ENCODE results near the gene PLCE1. TPM values are rescaled to one million over a fixed set of nuclear protein-coding genes. Genes with fewer than 3 reads are reported as not detected.

PLCE1 gene
- total and polyA plus RNA-seq, 2 of the 8 experiments (the other 6 are each of a cell fraction or from before 2014, with no cell fraction given), result 0.05 to 0.06 TPM

DNA sequence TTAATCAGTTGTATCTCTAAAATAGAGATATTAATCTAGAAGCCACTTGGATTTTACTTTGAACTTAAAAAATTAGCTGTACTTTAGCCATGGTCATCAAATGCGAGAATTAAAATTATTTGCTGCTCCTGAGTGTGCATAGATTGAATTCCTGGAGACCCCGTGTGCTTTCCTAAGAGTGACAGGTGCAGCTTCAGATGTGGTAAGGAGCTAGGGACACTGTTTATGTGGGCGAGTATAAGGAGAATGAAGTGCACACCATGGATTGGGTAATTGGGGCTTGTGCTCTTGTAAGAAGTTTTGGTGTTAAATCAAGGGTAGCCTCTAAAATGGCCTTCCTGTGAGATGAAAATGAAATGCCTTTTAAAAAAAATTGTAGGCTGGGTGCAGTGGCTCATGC lies 9.8 kb downstream of the PLCE1 start:
- H2BK12ac ChIP-seq (ENCODE audit: low read depth, low read length), result no peak overlapping the region
- H3K4me1 ChIP-seq (replicated peaks in 1 of 4; ENCODE audit: control insufficient read depth in 3 of 4, insufficient read depth in 4 of 4, low read length in 3 of 4), result peaks cover 0 to 4% (median 0%) of the 10 kb centered on the region in 4 experiments; a peak in 2 of 7 replicates
- WGBS, 2 experiments (ENCODE audit: extremely low coverage in 1 of 2, insufficient coverage in 1 of 2, insufficient read length in 1 of 2, insufficient replicate concordance in 2 of 2, low coverage in 1 of 2, low lambda C conversion rate in 2 of 2, missing lambda C conversion rate in 1 of 2), result 90% methylated on average over 3 of the region's 3 CpGs; no CpG with 5 or more reads in 1 of the 2 experiments
- H4K8ac ChIP-seq (ENCODE audit: extremely low read depth, insufficient read depth, low read length), result no peak overlapping the region
- H3K36me3 ChIP-seq (ENCODE audit: control insufficient read depth in 2 of 4, insufficient read depth in 4 of 4, low read length in 3 of 4), result no peaks in the 10 kb centered on the region
- H3K56ac ChIP-seq (replicated peaks; ENCODE audit: insufficient read length, low read depth, low read length), result no peak overlapping the region
- no peak overlapping the region for H4K5ac ChIP-seq (ENCODE audit: insufficient read length, low read depth, low read length)
- no peak overlapping the region for H2BK20ac ChIP-seq (ENCODE audit: low read length)
- ChIA-PET CTCF (ENCODE audit: partially characterized antibody) (interaction anchor here (0.9 to 1.3 kb wide), 2 partner anchors 26 to 67 kb away, joined by 3 read pairs; no protein-coding TSS in a partner anchor), POLR2A (ENCODE audit: partially characterized antibody) (no interaction called here)
- no peak overlapping the region for H3K9ac ChIP-seq (replicated peaks in 1 of 4; ENCODE audit: extremely low read depth in 1 of 4, low read depth in 3 of 4, low read length in 3 of 4)
- no peak overlapping the region for H4K91ac ChIP-seq (replicated peaks; ENCODE audit: insufficient read length, low read length)
- peaks cover 2% of the 10 kb centered on the region; the same call in 1 of the 2 replicates for H3K23me2 ChIP-seq (ENCODE audit: low read depth, low read length)
- H3K4ac ChIP-seq (replicated peaks; ENCODE audit: insufficient read length, low read depth, low read length), result no peak overlapping the region
- H3K9me3 ChIP-seq (ENCODE audit: insufficient read depth in 2 of 2, low read depth in 1 of 2, low read length in 1 of 2), result no peaks in the 10 kb centered on the region
- no peaks in the 10 kb centered on the region for H3K27me3 ChIP-seq (replicated peaks in 1 of 4; ENCODE audit: control insufficient read depth in 3 of 4, extremely low read depth in 1 of 4, insufficient read depth in 3 of 4, low read length in 3 of 4)
- TF ChIP-seq, protein P1, sequence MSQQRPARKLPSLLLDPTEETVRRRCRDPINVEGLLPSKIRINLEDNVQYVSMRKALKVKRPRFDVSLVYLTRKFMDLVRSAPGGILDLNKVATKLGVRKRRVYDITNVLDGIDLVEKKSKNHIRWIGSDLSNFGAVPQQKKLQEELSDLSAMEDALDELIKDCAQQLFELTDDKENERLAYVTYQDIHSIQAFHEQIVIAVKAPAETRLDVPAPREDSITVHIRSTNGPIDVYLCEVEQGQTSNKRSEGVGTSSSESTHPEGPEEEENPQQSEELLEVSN (IDR thresholded peaks at IDR 0.05), result no peak
- TF ChIP-seq SP4 (IDR thresholded peaks at IDR 0.05; ENCODE audit: low read length), result no peak
- TF ChIP-seq SUZ12 (IDR thresholded peaks at IDR 0.05; ENCODE audit: low read length), result no peak
- TF ChIP-seq RXRA (IDR thresholded peaks at IDR 0.05; ENCODE audit: insufficient read depth, low read depth, low read length), result no peak
- TF ChIP-seq RBBP5 (IDR thresholded peaks at IDR 0.05; ENCODE audit: borderline replicate concordance, low read depth, low read length), result no peak
- TF ChIP-seq KDM4A (IDR thresholded peaks at IDR 0.05; ENCODE audit: low read depth, low read length, severe bottlenecking), result no peak
- TF ChIP-seq EZH2 (IDR thresholded peaks at IDR 0.05; ENCODE audit: low read depth, low read length, severe bottlenecking), result no peak
- no peak for TF ChIP-seq CTCF (IDR thresholded peaks at IDR 0.05; ENCODE audit: control extremely low read depth in 1 of 3, insufficient read depth in 1 of 3, low read depth in 1 of 3, low read length in 3 of 3)
- no peak for TF ChIP-seq JUND (IDR thresholded peaks at IDR 0.05; ENCODE audit: low read length)
- H3K18ac ChIP-seq (ENCODE audit: extremely low read depth, low read length), result no peak overlapping the region
- no peak overlapping the region for H3K4me2 ChIP-seq (ENCODE audit: insufficient read depth in 1 of 2, low read depth in 2 of 2, low read length in 2 of 2)
- no peaks in the 10 kb centered on the region for H3K79me1 ChIP-seq (ENCODE audit: low read depth, low read length)
- no peak overlapping the region for H3K27ac ChIP-seq (ENCODE audit: low read depth, low read length)
- DNase-seq (ENCODE audit: low read depth in 1 of 2, low spot score in 2 of 2) (no peak), FAIRE-seq (no peak)
- no peak overlapping the region for H2BK120ac ChIP-seq (replicated peaks; ENCODE audit: low read depth, low read length)
- no peak overlapping the region for H2BK15ac ChIP-seq (ENCODE audit: low read length)
- H3K79me2 ChIP-seq (ENCODE audit: control insufficient read depth in 1 of 2, insufficient read depth in 2 of 2, low read length in 2 of 2), result no peaks in the 10 kb centered on the region
- H3K23ac ChIP-seq (ENCODE audit: insufficient read length), result no peak overlapping the region
- H2BK5ac ChIP-seq (ENCODE audit: low read depth, low read length), result no peak overlapping the region
- no peak overlapping the region for H3K14ac ChIP-seq (ENCODE audit: insufficient read length)
- no peaks in the 10 kb centered on the region for H4K20me1 ChIP-seq (replicated peaks in 1 of 2; ENCODE audit: control insufficient read depth in 1 of 2, insufficient read depth in 2 of 2, low read length in 2 of 2)
- H2AFZ ChIP-seq (ENCODE audit: low read length), result no peak overlapping the region
- no peak overlapping the region for H3K4me3 ChIP-seq (ENCODE audit: extremely low read depth in 1 of 4, insufficient read depth in 2 of 4, low read depth in 3 of 4, low read length in 4 of 4)
- H2AK5ac ChIP-seq (ENCODE audit: low read depth, low read length), result no peak overlapping the region

Data from H1 (cell line).